ENCODE data around the gene GPRC5C. TPM values are rescaled to one million over a fixed set of nuclear protein-coding genes. Genes with fewer than 3 reads are reported as not detected.
A peak's percentile ranks its signal among the peaks of the same experiment; 100 is the strongest.

The GPRC5C gene
- total and polyA plus RNA-seq, 2 of the 13 experiments (the other 11 are each of a cell fraction or from before 2014, with no cell fraction given), result 85.6 to 300 TPM

DNA sequence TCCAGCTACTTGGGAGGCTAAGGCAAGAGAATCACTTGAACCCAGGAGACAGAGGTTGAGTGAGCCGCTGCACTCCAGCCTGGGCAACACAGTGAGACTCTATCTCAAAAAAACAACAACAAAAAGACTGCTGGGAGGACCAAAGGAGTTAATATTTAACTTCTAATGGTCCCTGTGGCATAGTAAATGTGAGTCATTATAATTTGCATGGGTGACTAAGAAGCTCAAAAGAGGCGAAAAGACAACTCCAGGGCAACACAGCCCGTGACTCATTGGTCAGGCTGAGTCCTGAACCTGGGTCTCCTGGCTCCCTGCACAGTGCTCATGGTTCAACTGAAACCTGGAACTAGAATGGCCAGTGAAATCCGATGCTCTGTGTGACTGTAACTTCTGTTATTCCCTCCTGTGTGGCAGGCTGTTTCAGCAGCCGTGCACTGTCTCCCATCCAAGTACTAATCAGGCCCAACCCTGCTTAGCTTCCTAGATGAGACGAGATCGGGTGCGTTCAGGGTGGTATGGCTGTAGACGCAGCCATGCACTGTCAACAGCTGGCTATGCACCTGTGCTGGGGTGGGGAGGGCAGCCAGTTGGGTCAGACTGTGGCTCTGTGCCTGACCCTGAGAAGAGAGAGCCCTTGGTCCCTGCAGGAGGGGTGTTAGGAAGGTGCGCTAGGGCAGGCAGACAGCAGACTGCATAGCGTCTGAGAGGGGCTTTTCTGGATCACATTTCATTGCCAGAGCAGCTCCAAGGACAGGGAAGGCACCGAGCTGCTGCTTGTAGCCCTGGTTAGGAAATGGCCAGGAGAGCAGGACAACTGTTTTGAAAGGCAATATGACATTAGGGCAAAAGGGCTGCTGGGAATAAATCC is 14.5 kb upstream of the GPRC5C start (continued):
- TF ChIP-seq, protein P1, sequence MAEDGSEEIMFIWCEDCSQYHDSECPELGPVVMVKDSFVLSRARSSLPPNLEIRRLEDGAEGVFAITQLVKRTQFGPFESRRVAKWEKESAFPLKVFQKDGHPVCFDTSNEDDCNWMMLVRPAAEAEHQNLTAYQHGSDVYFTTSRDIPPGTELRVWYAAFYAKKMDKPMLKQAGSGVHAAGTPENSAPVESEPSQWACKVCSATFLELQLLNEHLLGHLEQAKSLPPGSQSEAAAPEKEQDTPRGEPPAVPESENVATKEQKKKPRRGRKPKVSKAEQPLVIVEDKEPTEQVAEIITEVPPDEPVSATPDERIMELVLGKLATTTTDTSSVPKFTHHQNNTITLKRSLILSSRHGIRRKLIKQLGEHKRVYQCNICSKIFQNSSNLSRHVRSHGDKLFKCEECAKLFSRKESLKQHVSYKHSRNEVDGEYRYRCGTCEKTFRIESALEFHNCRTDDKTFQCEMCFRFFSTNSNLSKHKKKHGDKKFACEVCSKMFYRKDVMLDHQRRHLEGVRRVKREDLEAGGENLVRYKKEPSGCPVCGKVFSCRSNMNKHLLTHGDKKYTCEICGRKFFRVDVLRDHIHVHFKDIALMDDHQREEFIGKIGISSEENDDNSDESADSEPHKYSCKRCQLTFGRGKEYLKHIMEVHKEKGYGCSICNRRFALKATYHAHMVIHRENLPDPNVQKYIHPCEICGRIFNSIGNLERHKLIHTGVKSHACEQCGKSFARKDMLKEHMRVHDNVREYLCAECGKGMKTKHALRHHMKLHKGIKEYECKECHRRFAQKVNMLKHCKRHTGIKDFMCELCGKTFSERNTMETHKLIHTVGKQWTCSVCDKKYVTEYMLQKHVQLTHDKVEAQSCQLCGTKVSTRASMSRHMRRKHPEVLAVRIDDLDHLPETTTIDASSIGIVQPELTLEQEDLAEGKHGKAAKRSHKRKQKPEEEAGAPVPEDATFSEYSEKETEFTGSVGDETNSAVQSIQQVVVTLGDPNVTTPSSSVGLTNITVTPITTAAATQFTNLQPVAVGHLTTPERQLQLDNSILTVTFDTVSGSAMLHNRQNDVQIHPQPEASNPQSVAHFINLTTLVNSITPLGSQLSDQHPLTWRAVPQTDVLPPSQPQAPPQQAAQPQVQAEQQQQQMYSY (CRISPR knock-in tag; IDR thresholded peaks at IDR 0.05), result no peak
- TF ChIP-seq, protein P2, sequence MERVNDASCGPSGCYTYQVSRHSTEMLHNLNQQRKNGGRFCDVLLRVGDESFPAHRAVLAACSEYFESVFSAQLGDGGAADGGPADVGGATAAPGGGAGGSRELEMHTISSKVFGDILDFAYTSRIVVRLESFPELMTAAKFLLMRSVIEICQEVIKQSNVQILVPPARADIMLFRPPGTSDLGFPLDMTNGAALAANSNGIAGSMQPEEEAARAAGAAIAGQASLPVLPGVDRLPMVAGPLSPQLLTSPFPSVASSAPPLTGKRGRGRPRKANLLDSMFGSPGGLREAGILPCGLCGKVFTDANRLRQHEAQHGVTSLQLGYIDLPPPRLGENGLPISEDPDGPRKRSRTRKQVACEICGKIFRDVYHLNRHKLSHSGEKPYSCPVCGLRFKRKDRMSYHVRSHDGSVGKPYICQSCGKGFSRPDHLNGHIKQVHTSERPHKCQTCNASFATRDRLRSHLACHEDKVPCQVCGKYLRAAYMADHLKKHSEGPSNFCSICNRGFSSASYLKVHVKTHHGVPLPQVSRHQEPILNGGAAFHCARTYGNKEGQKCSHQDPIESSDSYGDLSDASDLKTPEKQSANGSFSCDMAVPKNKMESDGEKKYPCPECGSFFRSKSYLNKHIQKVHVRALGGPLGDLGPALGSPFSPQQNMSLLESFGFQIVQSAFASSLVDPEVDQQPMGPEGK (CRISPR knock-in tag; IDR thresholded peaks at IDR 0.05), result peak; percentile 68
- TF ChIP-seq SRY (CRISPR knock-in tag; IDR thresholded peaks at IDR 0.05), result no peak
- no peak for TF ChIP-seq PCBP2 (optimal IDR thresholded peaks at IDR 0.05; ENCODE audit: low read depth, low read length, poor library complexity, severe bottlenecking)
- TF ChIP-seq, protein P3, sequence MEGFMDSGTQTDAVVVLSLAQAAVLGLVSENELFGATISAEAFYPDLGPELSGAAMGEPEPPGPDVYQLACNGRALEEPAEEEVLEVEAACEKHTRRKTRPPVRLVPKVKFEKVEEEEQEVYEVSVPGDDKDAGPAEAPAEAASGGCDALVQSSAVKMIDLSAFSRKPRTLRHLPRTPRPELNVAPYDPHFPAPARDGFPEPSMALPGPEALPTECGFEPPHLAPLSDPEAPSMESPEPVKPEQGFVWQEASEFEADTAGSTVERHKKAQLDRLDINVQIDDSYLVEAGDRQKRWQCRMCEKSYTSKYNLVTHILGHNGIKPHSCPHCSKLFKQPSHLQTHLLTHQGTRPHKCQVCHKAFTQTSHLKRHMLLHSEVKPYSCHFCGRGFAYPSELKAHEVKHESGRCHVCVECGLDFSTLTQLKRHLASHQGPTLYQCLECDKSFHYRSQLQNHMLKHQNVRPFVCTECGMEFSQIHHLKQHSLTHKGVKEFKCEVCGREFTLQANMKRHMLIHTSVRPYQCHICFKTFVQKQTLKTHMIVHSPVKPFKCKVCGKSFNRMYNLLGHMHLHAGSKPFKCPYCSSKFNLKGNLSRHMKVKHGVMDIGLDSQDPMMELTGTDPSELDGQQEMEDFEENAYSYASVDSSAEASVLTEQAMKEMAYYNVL (CRISPR knock-in tag; IDR thresholded peaks at IDR 0.05; ENCODE audit: borderline replicate concordance), result no peak
- TF ChIP-seq REPIN1 (CRISPR knock-in tag; IDR thresholded peaks at IDR 0.05; ENCODE audit: borderline replicate concordance, low read depth), result peak; percentile 93
- TF ChIP-seq GATAD1 (CRISPR knock-in tag; IDR thresholded peaks at IDR 0.05), result peak; percentile 51; the same call in 1 of the 2 replicates
- TF ChIP-seq NFE2L2 (IDR thresholded peaks at IDR 0.05; ENCODE audit: low read length), result no peak
- peak; percentile 91 for TF ChIP-seq ZNF747 (CRISPR knock-in tag; IDR thresholded peaks at IDR 0.05; ENCODE audit: borderline replicate concordance)
- TF ChIP-seq TEAD2 (CRISPR knock-in tag; IDR thresholded peaks at IDR 0.05), result no peak
- TF ChIP-seq, protein P4, sequence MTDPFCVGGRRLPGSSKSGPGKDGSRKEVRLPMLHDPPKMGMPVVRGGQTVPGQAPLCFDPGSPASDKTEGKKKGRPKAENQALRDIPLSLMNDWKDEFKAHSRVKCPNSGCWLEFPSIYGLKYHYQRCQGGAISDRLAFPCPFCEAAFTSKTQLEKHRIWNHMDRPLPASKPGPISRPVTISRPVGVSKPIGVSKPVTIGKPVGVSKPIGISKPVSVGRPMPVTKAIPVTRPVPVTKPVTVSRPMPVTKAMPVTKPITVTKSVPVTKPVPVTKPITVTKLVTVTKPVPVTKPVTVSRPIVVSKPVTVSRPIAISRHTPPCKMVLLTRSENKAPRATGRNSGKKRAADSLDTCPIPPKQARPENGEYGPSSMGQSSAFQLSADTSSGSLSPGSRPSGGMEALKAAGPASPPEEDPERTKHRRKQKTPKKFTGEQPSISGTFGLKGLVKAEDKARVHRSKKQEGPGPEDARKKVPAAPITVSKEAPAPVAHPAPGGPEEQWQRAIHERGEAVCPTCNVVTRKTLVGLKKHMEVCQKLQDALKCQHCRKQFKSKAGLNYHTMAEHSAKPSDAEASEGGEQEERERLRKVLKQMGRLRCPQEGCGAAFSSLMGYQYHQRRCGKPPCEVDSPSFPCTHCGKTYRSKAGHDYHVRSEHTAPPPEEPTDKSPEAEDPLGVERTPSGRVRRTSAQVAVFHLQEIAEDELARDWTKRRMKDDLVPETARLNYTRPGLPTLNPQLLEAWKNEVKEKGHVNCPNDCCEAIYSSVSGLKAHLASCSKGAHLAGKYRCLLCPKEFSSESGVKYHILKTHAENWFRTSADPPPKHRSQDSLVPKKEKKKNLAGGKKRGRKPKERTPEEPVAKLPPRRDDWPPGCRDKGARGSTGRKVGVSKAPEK (CRISPR knock-in tag; IDR thresholded peaks at IDR 0.05; ENCODE audit: borderline replicate concordance), result peak; percentile 87; the same call in 1 of the 2 replicates
- TF ChIP-seq ZNF678 (CRISPR knock-in tag; IDR thresholded peaks at IDR 0.05), result no peak
- TF ChIP-seq ZNF775 (CRISPR knock-in tag; IDR thresholded peaks at IDR 0.05; ENCODE audit: borderline replicate concordance), result no peak
- TF ChIP-seq, protein P5, sequence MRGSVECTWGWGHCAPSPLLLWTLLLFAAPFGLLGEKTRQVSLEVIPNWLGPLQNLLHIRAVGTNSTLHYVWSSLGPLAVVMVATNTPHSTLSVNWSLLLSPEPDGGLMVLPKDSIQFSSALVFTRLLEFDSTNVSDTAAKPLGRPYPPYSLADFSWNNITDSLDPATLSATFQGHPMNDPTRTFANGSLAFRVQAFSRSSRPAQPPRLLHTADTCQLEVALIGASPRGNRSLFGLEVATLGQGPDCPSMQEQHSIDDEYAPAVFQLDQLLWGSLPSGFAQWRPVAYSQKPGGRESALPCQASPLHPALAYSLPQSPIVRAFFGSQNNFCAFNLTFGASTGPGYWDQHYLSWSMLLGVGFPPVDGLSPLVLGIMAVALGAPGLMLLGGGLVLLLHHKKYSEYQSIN (CRISPR knock-in tag; IDR thresholded peaks at IDR 0.05; ENCODE audit: borderline replicate concordance), result no peak; the same call in 1 of the 2 replicates
- TF ChIP-seq CCAR2 (optimal IDR thresholded peaks at IDR 0.05; ENCODE audit: low read depth, low read length), result no peak
- no peak for TF ChIP-seq ZNF737 (CRISPR knock-in tag; IDR thresholded peaks at IDR 0.05; ENCODE audit: borderline replicate concordance)

Measured in HepG2 (cell line).